Mesendoderm (in vitro differentiated cells): ENCODE results near the gene PKIG.

ENCODE experiments used
- DNase-seq: peaks from one replicate; pipeline ENCODE4 v3.0.0; 2013
- H2AK5ac ChIP-seq: 2 replicates; pipeline ENCODE4 v1.6.1; 2013; ENCODE audit warnings: low read length, inconsistent platforms
- H2BK120ac ChIP-seq: 2 replicates; pipeline ENCODE4 v1.6.1; 2013; ENCODE audit warnings: low read depth, mild to moderate bottlenecking, low read length, moderate library complexity, mixed read lengths
- H2BK15ac ChIP-seq: replicated peaks from 2 replicates; pipeline ENCODE4 v1.6.1; 2013; ENCODE audit warnings: low read depth, mild to moderate bottlenecking, moderate library complexity
- H2BK5ac ChIP-seq: 2 replicates; pipeline ENCODE4 v1.6.1; 2013; ENCODE audit warnings: low read length, inconsistent platforms
- H3K18ac ChIP-seq: 2 replicates; pipeline ENCODE4 v1.6.1; 2013; ENCODE audit warnings: mild to moderate bottlenecking, low read length, mixed read lengths
- H3K23ac ChIP-seq: one replicate; pipeline ENCODE4 v1.6.1; 2013; ENCODE audit warnings: low read length
- H3K27ac ChIP-seq: 2 replicates; pipeline ENCODE4 v1.5.1; 2013; ENCODE audit warnings: low read depth, mild to moderate bottlenecking, inconsistent platforms, low read length, moderate library complexity
- H3K27me3 ChIP-seq: 2 replicates; pipeline ENCODE4 v1.6.1; 2013; ENCODE audit warnings: low read length, control low read depth, mild to moderate bottlenecking, inconsistent platforms; ENCODE audit not compliant: insufficient read depth, poor library complexity
- H3K36me3 ChIP-seq: 2 replicates; pipeline ENCODE4 v1.6.1; 2013; ENCODE audit warnings: low read length, inconsistent platforms; ENCODE audit not compliant: control insufficient read depth, insufficient read depth
- H3K4ac ChIP-seq: one replicate; pipeline ENCODE4 v1.6.1; 2013; ENCODE audit warnings: low read depth, mild to moderate bottlenecking, low read length, moderate library complexity
- H3K4me1 ChIP-seq: 2 replicates; pipeline ENCODE4 v1.6.1; 2013; ENCODE audit warnings: low read depth, low read length, inconsistent platforms; ENCODE audit not compliant: control insufficient read depth
- H3K4me2 ChIP-seq: 2 replicates; pipeline ENCODE4 v1.6.1; 2013; ENCODE audit warnings: low read length
- H3K4me3 ChIP-seq: 2 replicates; pipeline ENCODE4 v1.5.1; 2013; ENCODE audit warnings: mild to moderate bottlenecking, low read length
- H3K56ac ChIP-seq: one replicate; pipeline ENCODE4 v1.6.1; 2013; ENCODE audit warnings: low read length
- H3K79me1 ChIP-seq: 2 replicates; pipeline ENCODE4 v1.6.1; 2013; ENCODE audit warnings: low read length, inconsistent platforms
- H3K79me2 ChIP-seq: 2 replicates; pipeline ENCODE4 v1.6.1; 2013; ENCODE audit warnings: mild to moderate bottlenecking, low read length; ENCODE audit not compliant: control insufficient read depth, insufficient read depth
- H3K9ac ChIP-seq: 2 replicates; pipeline ENCODE4 v1.6.1; 2013; ENCODE audit warnings: low read length, inconsistent platforms
- H4K5ac ChIP-seq: one replicate; pipeline ENCODE4 v1.6.1; 2013; ENCODE audit warnings: low read length
- H4K8ac ChIP-seq: one replicate; pipeline ENCODE4 v1.6.1; 2013; ENCODE audit warnings: low read depth, mild to moderate bottlenecking, control low read depth, low read length, moderate library complexity
- WGBS: extraction: QIAGEN DNeasy Blood & Tissue Kit; methylation state at CpG from one replicate; pipeline ENCODE4 v1.1.7; 2013; ENCODE audit warnings: low lambda C conversion rate, missing lambda C conversion rate; ENCODE audit not compliant: insufficient coverage; ENCODE audit errors: extremely low coverage; 5-methylcytosine and 5-hydroxymethylcytosine counted together

PKIG gene

DNA sequence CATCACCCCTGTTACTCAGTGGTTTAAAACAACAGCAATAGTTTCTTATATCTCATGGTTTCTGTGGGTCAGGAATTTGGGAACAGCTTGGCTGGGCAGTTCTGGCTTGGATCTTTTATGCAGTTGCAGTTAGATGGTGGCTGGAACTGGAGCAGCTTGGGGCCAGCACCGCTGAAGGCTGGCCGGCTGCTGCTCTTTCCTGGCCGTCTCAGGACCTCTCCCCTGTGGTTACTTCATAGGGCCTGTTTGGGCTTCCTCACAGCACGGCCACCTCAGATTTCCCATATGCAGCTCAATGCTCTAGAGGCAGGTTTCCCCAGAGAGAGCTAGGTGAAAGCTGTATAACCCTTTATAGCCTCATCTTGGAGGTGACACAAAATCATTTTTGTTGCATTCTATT is 15.6 kb downstream of the PKIG start:
- Histone ChIP-seq H3K4me3 (no peak overlapping the region), H3K79me1 (no peaks in the 10 kb centered on the region), H3K18ac (no peak overlapping the region), H2AK5ac (no peak overlapping the region), H2BK15ac (no peak overlapping the region), H4K8ac (no peak overlapping the region), H3K23ac (no peak overlapping the region), H2BK5ac (no peak overlapping the region), H3K4ac (no peak overlapping the region), H2BK120ac (no peak overlapping the region), H3K36me3 (no peaks in the 10 kb centered on the region), H3K56ac (no peak overlapping the region), H3K4me1 (no peaks in the 10 kb centered on the region), H3K27ac (no peak overlapping the region), H3K79me2 (no peaks in the 10 kb centered on the region), H3K9ac (no peak overlapping the region), H3K27me3 (no peaks in the 10 kb centered on the region), H3K4me2 (no peak overlapping the region), H4K5ac (no peak overlapping the region)
- no CpG with 5 or more reads among the region's 4 CpGs for WGBS
- no peak for DNase-seq

DNA sequence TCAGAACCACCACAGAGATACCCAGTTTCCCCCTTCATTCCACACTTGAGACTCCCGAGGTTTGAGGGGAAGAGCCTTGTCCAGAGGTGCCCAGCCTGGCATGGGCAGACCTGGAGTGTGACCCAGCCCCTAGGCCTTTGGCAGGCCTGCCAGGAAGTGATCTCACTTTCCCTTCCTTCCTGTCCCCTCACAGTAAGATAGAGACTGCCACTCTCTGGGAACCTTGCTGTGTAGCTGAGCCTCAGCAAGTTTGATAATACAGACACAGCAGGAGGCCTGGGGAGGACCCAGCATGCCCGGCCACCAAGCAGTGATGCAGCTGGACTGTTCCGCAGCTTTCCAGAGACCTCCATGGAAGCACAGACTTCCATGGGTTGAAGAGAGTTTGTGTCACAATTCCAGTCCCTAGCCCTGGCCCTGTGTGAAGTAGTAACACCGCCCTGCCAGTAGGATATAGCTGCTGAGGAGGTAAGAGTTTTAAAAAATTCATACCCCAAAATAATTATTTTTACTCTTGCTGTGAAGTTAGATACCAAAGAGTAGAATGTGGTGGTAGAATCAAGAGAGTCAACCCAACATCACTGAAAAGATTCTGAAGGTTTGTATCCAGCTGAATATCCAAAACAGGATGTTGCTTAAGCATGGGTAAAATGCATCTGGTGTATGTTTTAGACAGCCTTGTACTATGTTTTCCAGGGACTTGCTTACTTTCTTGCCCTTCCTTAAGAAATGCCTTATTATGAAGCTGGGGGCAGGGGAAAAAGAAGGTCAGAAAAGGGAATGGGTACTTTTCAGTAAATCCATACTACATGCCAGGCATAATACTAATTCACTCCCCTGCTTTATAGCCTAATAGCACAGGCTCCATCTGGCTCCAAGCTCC is 16.3 kb downstream of the PKIG start:
- Histone ChIP-seq H3K36me3 (no peaks in the 10 kb centered on the region), H3K23ac (no peak overlapping the region), H3K9ac (no peak overlapping the region), H3K27ac (no peak overlapping the region), H4K5ac (no peak overlapping the region), H3K18ac (peak overlapping the region; percentile 23), H4K8ac (no peak overlapping the region), H3K4me1 (no peaks in the 10 kb centered on the region), H3K4ac (no peak overlapping the region), H3K56ac (peak overlapping the region; percentile 20), H3K4me3 (no peak overlapping the region), H2BK15ac (peak overlapping the region; percentile 10), H2BK120ac (no peak overlapping the region), H3K27me3 (no peaks in the 10 kb centered on the region), H3K79me2 (no peaks in the 10 kb centered on the region), H3K79me1 (no peaks in the 10 kb centered on the region), H2BK5ac (no peak overlapping the region), H2AK5ac (no peak overlapping the region), H3K4me2 (no peak overlapping the region)
- DNase-seq, result peak; percentile 72
- WGBS, result no CpG with 5 or more reads among the region's 4 CpGs

GRCh38 chr20:44599715-44600114 is 17.3 kb downstream of the PKIG start:
- WGBS, result no CpG with 5 or more reads among the region's 1 CpG

GRCh38 chr20:44600301-44600700 is 17.9 kb downstream of the PKIG start:
- H3K27ac ChIP-seq, result no peak overlapping the region
- no peak overlapping the region for H3K18ac ChIP-seq
- no peak overlapping the region for H3K4ac ChIP-seq

More at GRCh38 chr20:44599715-44600114, 17.3 kb downstream of the PKIG start:
- H3K27ac ChIP-seq, result no peak overlapping the region
- no peak overlapping the region for H3K4me2 ChIP-seq
- H3K4me3 ChIP-seq, result no peak overlapping the region
- no peak overlapping the region for H2AK5ac ChIP-seq
- no peak overlapping the region for H3K23ac ChIP-seq
- no peaks in the 10 kb centered on the region for H3K79me1 ChIP-seq
- H3K36me3 ChIP-seq, result no peaks in the 10 kb centered on the region
- no peaks in the 10 kb centered on the region for H3K79me2 ChIP-seq
- DNase-seq, result no peak
- no peak overlapping the region for H3K4ac ChIP-seq
- no peak overlapping the region for H3K18ac ChIP-seq
- H3K27me3 ChIP-seq, result no peaks in the 10 kb centered on the region
- H2BK15ac ChIP-seq, result no peak overlapping the region
- H4K5ac ChIP-seq, result no peak overlapping the region
- H3K56ac ChIP-seq, result no peak overlapping the region
- H4K8ac ChIP-seq, result no peak overlapping the region
- H2BK120ac ChIP-seq, result no peak overlapping the region
- no peaks in the 10 kb centered on the region for H3K4me1 ChIP-seq
- no peak overlapping the region for H2BK5ac ChIP-seq
- H3K9ac ChIP-seq, result no peak overlapping the region

DNA sequence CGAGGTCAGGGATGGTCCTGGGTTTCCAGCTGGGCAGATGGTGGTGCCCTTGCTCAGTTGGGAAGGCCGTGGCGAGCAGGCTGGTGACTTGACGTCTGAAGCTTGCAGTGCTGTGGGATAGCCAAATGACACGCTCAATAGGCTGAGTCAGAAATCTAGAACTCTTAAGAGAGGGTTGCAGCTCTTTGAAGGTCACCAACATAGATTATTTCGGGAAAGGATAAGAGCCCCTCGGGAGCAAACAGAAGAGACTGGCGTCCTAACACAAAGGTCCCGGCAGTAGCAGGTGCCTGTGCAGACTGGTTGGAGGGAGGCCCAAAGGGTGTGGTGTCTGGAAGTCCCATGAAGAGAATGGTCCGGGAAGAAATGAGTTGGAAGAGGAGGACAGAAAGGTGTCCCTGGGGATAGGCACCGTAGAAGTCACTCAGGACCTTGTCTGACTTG is 18.4 kb downstream of the PKIG start:
- H3K4me3 ChIP-seq, result no peak overlapping the region
- no CpG with 5 or more reads among the region's 11 CpGs for WGBS

More at GRCh38 chr20:44600301-44600700, 17.9 kb downstream of the PKIG start:
- no peaks in the 10 kb centered on the region for H3K79me1 ChIP-seq
- no peak overlapping the region for H4K8ac ChIP-seq
- no peak overlapping the region for H2BK5ac ChIP-seq
- H3K23ac ChIP-seq, result no peak overlapping the region
- H2AK5ac ChIP-seq, result no peak overlapping the region
- no peak overlapping the region for H4K5ac ChIP-seq
- H3K4me1 ChIP-seq, result no peaks in the 10 kb centered on the region
- H2BK15ac ChIP-seq, result no peak overlapping the region
- no peaks in the 10 kb centered on the region for H3K36me3 ChIP-seq
- no CpG with 5 or more reads among the region's 4 CpGs for WGBS
- no peak overlapping the region for H3K4me3 ChIP-seq
- no peak overlapping the region for H3K56ac ChIP-seq
- H3K4me2 ChIP-seq, result no peak overlapping the region
- DNase-seq, result no peak
- no peaks in the 10 kb centered on the region for H3K79me2 ChIP-seq
- no peak overlapping the region for H3K9ac ChIP-seq
- no peak overlapping the region for H2BK120ac ChIP-seq
- no peaks in the 10 kb centered on the region for H3K27me3 ChIP-seq

More for the DNA sequence above, 18.4 kb downstream of the PKIG start:
- H3K27ac ChIP-seq, result no peak overlapping the region
- H3K56ac ChIP-seq, result no peak overlapping the region
- H4K5ac ChIP-seq, result no peak overlapping the region
- H2BK120ac ChIP-seq, result no peak overlapping the region
- H2AK5ac ChIP-seq, result no peak overlapping the region
- H3K9ac ChIP-seq, result no peak overlapping the region
- no peak overlapping the region for H4K8ac ChIP-seq
- H3K79me1 ChIP-seq, result no peaks in the 10 kb centered on the region
- no peak for DNase-seq
- H2BK15ac ChIP-seq, result no peak overlapping the region
- H3K36me3 ChIP-seq, result no peaks in the 10 kb centered on the region
- no peak overlapping the region for H3K4me2 ChIP-seq
- H2BK5ac ChIP-seq, result no peak overlapping the region
- no peaks in the 10 kb centered on the region for H3K4me1 ChIP-seq
- no peak overlapping the region for H3K4ac ChIP-seq
- no peak overlapping the region for H3K23ac ChIP-seq
- no peak overlapping the region for H3K18ac ChIP-seq
- no peaks in the 10 kb centered on the region for H3K79me2 ChIP-seq
- H3K27me3 ChIP-seq, result no peaks in the 10 kb centered on the region
